Vagina (tissue), 2 donors: ENCODE measurements around the gene ZNF407. TPM values are rescaled to one million over a fixed set of nuclear protein-coding genes. Genes with fewer than 3 reads are reported as not detected.

ENCODE experiments used
- DNase-seq, 2 donors: peaks; one replicate each; pipeline ENCODE4 v3.0.0-alpha.2; 2017; ENCODE audit errors: extremely low spot score in 2 of 2
- H3K27ac ChIP-seq: fragments of 200-600 bp; sonication (generic); one replicate; pipeline ENCODE4 v1.5.1; 2019
- H3K27me3 ChIP-seq: fragments of 200-600 bp; sonication (generic); one replicate; pipeline ENCODE4 v1.5.1; 2019
- H3K36me3 ChIP-seq, 2 donors: fragments of 200-600 bp; sonication (generic); one replicate each; pipeline ENCODE4 v1.5.1; 2017 to 2019
- H3K4me1 ChIP-seq: fragments of 200-600 bp; sonication (generic); one replicate; pipeline ENCODE4 v1.5.1; 2019
- H3K4me3 ChIP-seq, 2 donors: fragments of 200-600 bp; sonication (generic); 1 replicate in 1 of 2; 2 replicates in 1 of 2; pipeline ENCODE4 v1.5.1; 2016 to 2019
- H3K9me3 ChIP-seq: fragments of 200-600 bp; sonication (generic); one replicate; pipeline ENCODE4 v1.5.1; 2019
- CTCF ChIP-seq, 3 experiments: fragments of 450-650 bp in 2 of 3; fragments of 200-600 bp in 1 of 3; sonication (generic) in 1 of 3; IDR thresholded peaks; one replicate each; pipeline ENCODE4 v1.5.1; 2017 to 2019; ENCODE audit warnings: antibody characterized with exemption in 3 of 3, mild to moderate bottlenecking in 2 of 3, moderate library complexity in 2 of 3
- POLR2A ChIP-seq, 2 donors: fragments of 450-650 bp; IDR thresholded peaks; one replicate each; pipeline ENCODE4 v1.6.1; 2017; ENCODE audit warnings: antibody characterized with exemption in 2 of 2, mild to moderate bottlenecking in 2 of 2, moderate library complexity in 2 of 2
- POLR2AphosphoS5 ChIP-seq, 2 donors: sonication (generic); formaldehyde crosslinking; IDR thresholded peaks; one replicate each; pipeline ENCODE4 v1.9.0; 2017; ENCODE audit warnings: antibody characterized with exemption in 2 of 2, mild to moderate bottlenecking in 2 of 2, low read depth in 1 of 2; ENCODE audit not compliant: insufficient read depth in 1 of 2
- intact Hi-C: fragments of 100-400 bp; cut with DNase I; formaldehyde crosslinking; loops from one replicate; pipeline ENCODE4 v1.15.1; 2023
- total RNA-seq: library from RNA; depleted of rRNA; stranded (reverse); fragments of >200 nt; gene quantifications from one replicate; pipeline ENCODE4 v1.2.3, GENCODE V29; 2016

The ZNF407 gene
- total RNA-seq, 1 donor from 2014 or later, result 15.5 TPM

GRCh38 chr18:74836296-74837139 is 238.8 kb downstream of the ZNF407 start:
- Histone ChIP-seq H3K4me3 (no peak overlapping the region), H3K27ac (no peak overlapping the region), H3K9me3 (no peaks in the 10 kb centered on the region), H3K36me3 (no peaks in the 10 kb centered on the region), H3K4me1 (no peaks in the 10 kb centered on the region), H3K27me3 (no peaks in the 10 kb centered on the region)
- TF ChIP-seq POLR2AphosphoS5 (IDR thresholded peaks at IDR 0.05; ENCODE audit: insufficient read depth in 1 of 2, low read depth in 1 of 2) (no peak), CTCF (IDR thresholded peaks at IDR 0.05) (no peak), POLR2A (IDR thresholded peaks at IDR 0.05) (no peak)
- no peak for DNase-seq
- intact Hi-C loops, result no loop called here

GRCh38 chr18:74840492-74841167 is 243.0 kb downstream of the ZNF407 start:
- Histone ChIP-seq H3K36me3 (no peaks in the 10 kb centered on the region), H3K4me1 (no peaks in the 10 kb centered on the region), H3K9me3 (no peaks in the 10 kb centered on the region), H3K4me3 (no peak overlapping the region), H3K27me3 (no peaks in the 10 kb centered on the region), H3K27ac (no peak overlapping the region)
- intact Hi-C loops, result no loop called here
- DNase-seq, result no peak
- no peak for TF ChIP-seq CTCF (IDR thresholded peaks at IDR 0.05)
- TF ChIP-seq POLR2A (IDR thresholded peaks at IDR 0.05), result no peak

- DNase-seq, result no peak
- Histone ChIP-seq H3K36me3 (no peaks in the 10 kb centered on the region), H3K4me1 (no peaks in the 10 kb centered on the region), H3K4me3 (no peak overlapping the region), H3K27ac (no peak overlapping the region), H3K9me3 (no peaks in the 10 kb centered on the region), H3K27me3 (no peaks in the 10 kb centered on the region)
- no peak for TF ChIP-seq POLR2AphosphoS5 (IDR thresholded peaks at IDR 0.05; ENCODE audit: insufficient read depth in 1 of 2, low read depth in 1 of 2)
- no peak for TF ChIP-seq CTCF (IDR thresholded peaks at IDR 0.05)
- intact Hi-C loops, result no loop called here
Observed at GRCh38 chr18:74841248-74841647, 243.6 kb downstream of the ZNF407 start.

GRCh38 chr18:74849301-74849700 is 251.6 kb downstream of the ZNF407 start:
- intact Hi-C loops, result no loop called here
- no peaks in the 10 kb centered on the region for H3K9me3 ChIP-seq
- no peak for DNase-seq
- H3K36me3 ChIP-seq, result no peaks in the 10 kb centered on the region
- H3K27ac ChIP-seq, result no peak overlapping the region
- H3K4me3 ChIP-seq, result no peak overlapping the region
- H3K27me3 ChIP-seq, result no peaks in the 10 kb centered on the region
- TF ChIP-seq POLR2AphosphoS5 (IDR thresholded peaks at IDR 0.05; ENCODE audit: insufficient read depth in 1 of 2, low read depth in 1 of 2), result no peak
- TF ChIP-seq POLR2A (IDR thresholded peaks at IDR 0.05), result no peak
- TF ChIP-seq CTCF (IDR thresholded peaks at IDR 0.05), result no peak
- H3K4me1 ChIP-seq, result no peaks in the 10 kb centered on the region

- DNase-seq, result no peak
- no peaks in the 10 kb centered on the region for H3K36me3 ChIP-seq
- no peak overlapping the region for H3K4me3 ChIP-seq
- TF ChIP-seq POLR2AphosphoS5 (IDR thresholded peaks at IDR 0.05; ENCODE audit: insufficient read depth in 1 of 2, low read depth in 1 of 2) (no peak), POLR2A (IDR thresholded peaks at IDR 0.05) (no peak), CTCF (IDR thresholded peaks at IDR 0.05) (no peak)
- intact Hi-C loops, result no loop called here
- no peak overlapping the region for H3K27ac ChIP-seq
- H3K4me1 ChIP-seq, result no peaks in the 10 kb centered on the region
- no peaks in the 10 kb centered on the region for H3K9me3 ChIP-seq
- no peaks in the 10 kb centered on the region for H3K27me3 ChIP-seq
Observed at GRCh38 chr18:74856434-74856833, 258.8 kb downstream of the ZNF407 start.
